ENCODE data around the gene HSPA1B. TPM values are rescaled to one million over a fixed set of nuclear protein-coding genes. Genes with fewer than 3 reads are reported as not detected.
"Not testable (repeated sequence)": the region's sequence is repeated elsewhere in the genome, so short reads cannot be mapped to it uniquely, and the experiment has no call there.

HSPA1B gene
- total RNA-seq, 1 donor from 2014 or later, result 19.8 TPM

DNA sequence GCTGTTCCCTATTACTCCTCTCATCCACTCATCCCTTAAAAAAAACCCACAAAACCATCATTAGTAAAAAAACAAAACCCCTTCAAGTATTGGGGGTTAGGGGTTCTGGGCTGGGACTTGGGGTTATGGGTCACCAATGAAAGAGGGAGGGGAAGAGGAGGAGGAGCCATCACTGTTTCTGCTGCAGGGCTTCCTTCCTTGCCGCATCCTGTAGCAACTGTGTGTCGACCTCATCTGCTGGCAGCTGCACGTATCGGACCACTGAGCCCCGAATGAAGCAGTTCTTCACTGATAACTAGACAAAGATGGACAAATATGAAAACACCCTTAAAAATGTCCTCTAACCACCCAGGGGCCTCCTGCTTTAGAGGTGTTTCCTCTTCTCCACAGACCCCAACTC lies 29.9 kb upstream of the HSPA1B start:
- no peak for DNase-seq (ENCODE audit: low spot score)

DNA sequence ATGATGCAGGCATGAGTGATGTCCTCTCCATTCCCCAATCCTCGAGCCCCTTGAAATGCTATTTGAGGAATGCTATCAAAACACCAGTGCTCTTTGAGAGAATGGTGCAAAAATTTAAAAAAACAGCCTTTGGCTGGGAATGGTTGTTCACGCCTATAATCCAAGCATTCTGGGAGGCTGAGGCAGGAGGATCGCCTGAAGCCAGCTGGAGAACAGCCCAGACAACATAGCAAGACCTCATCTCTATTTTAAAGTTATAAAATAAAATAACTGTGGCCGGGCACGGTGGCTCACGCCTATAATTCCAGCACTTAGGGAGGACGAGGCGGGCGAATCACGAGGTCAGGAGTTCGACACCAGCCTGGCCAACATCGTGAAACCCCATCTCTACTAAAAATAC lies 27.8 kb upstream of the HSPA1B start:
- Mint-ChIP-seq H3K27me3 (ENCODE audit: unreplicated experiment) (peaks cover 6% of the 10 kb centered on the region), H3K9me3 (ENCODE audit: unreplicated experiment) (no peaks in the 10 kb centered on the region), H3K4me3 (ENCODE audit: unreplicated experiment) (no peak overlapping the region), H3K4me1 (ENCODE audit: unreplicated experiment) (peaks cover 8% of the 10 kb centered on the region), H3K36me3 (ENCODE audit: low read depth, unreplicated experiment) (peaks cover 4% of the 10 kb centered on the region), H3K27ac (ENCODE audit: unreplicated experiment) (no peak overlapping the region)
- TF ChIP-seq, protein P1, sequence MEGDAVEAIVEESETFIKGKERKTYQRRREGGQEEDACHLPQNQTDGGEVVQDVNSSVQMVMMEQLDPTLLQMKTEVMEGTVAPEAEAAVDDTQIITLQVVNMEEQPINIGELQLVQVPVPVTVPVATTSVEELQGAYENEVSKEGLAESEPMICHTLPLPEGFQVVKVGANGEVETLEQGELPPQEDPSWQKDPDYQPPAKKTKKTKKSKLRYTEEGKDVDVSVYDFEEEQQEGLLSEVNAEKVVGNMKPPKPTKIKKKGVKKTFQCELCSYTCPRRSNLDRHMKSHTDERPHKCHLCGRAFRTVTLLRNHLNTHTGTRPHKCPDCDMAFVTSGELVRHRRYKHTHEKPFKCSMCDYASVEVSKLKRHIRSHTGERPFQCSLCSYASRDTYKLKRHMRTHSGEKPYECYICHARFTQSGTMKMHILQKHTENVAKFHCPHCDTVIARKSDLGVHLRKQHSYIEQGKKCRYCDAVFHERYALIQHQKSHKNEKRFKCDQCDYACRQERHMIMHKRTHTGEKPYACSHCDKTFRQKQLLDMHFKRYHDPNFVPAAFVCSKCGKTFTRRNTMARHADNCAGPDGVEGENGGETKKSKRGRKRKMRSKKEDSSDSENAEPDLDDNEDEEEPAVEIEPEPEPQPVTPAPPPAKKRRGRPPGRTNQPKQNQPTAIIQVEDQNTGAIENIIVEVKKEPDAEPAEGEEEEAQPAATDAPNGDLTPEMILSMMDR (IDR thresholded peaks at IDR 0.05; ENCODE audit: unreplicated experiment), result no peak
- DNase-seq (ENCODE audit: low spot score), result no peak

More for the DNA sequence above, 29.9 kb upstream of the HSPA1B start:
- TF ChIP-seq, protein P1 (IDR thresholded peaks at IDR 0.05; ENCODE audit: unreplicated experiment), result no peak
- Mint-ChIP-seq H3K4me1 (ENCODE audit: unreplicated experiment) (peaks cover 14% of the 10 kb centered on the region), H3K27ac (ENCODE audit: unreplicated experiment) (no peak overlapping the region), H3K27me3 (ENCODE audit: unreplicated experiment) (peaks cover 6% of the 10 kb centered on the region), H3K9me3 (ENCODE audit: unreplicated experiment) (no peaks in the 10 kb centered on the region), H3K36me3 (ENCODE audit: low read depth, unreplicated experiment) (peaks cover 4% of the 10 kb centered on the region), H3K4me3 (ENCODE audit: unreplicated experiment) (no peak overlapping the region)

DNA sequence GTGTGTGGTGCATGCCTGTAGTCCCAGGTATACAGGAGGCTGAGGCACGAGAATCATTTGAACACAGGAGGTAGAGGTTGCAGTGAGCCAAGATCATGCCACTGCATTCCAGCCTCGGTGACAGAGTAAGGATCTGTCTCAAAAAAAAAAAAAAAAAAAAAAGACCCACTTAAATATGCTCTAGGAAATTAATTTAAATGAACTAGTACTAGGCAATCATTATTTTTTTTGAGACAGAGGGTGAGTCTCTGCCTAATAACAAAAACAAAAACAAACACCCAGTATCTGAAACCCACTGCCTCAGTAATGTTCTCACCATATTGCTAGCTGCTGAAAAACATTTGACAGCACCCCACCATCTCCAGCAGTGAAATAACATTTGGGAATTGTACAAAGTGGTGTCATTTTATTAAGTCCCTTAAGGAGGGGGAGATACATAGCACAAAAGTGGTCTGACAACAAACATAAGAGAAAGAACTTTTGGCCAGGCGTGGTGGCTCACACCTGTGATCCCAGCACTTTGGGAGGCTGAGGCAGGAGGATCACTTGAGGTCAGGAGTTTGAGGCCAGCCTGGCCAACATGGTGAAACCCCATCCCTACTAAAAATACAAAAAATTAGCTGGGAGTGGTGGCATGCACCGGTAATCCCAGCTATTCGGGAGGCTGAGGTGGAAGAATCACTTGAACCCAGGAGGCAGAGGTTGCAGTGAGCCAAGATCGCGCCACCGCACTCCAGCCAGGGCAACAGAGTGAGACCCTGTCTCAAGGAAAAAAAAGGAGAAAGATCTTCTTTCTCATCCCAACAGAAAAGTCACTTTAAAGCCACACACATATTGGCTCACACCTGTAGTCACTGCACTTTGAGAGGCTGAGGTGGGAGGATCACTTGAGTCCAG lies 26.3 kb upstream of the HSPA1B start:
- not testable (repeated sequence) for DNase-seq (ENCODE audit: low spot score); H3K36me3 Mint-ChIP-seq (ENCODE audit: low read depth, unreplicated experiment); H3K9me3 Mint-ChIP-seq (ENCODE audit: unreplicated experiment); H3K4me1 Mint-ChIP-seq (ENCODE audit: unreplicated experiment); H3K27me3 Mint-ChIP-seq (ENCODE audit: unreplicated experiment); H3K27ac Mint-ChIP-seq (ENCODE audit: unreplicated experiment); H3K4me3 Mint-ChIP-seq (ENCODE audit: unreplicated experiment)

DNA sequence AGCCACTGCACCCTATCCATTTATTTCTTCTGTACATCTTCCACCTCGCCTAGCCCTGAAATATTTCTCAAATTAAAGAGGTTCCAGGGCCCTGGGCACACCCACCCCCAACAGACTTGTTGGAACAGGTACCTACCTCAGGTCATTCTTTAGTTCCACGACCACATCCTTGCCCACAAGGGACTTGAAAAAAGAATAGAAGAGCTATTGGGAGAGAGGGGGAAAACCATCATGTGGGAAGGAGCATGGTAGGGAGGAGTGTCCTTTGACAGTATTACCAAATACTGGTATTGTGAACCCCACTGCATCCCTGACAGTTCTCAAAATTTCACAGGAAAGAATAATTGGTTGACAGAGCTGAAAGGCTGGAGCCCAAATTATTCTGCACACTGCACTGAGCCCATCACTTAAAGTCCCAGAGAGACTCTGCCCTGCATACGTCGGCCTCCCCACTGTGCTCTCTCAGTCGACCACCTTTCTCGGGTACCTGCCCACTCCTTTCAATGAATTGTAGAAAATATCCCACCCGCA lies 21.5 kb upstream of the HSPA1B start:
- no peaks in the 10 kb centered on the region for H3K9me3 Mint-ChIP-seq (ENCODE audit: unreplicated experiment)
- peaks cover 4% of the 10 kb centered on the region for H3K27me3 Mint-ChIP-seq (ENCODE audit: unreplicated experiment)

DNA sequence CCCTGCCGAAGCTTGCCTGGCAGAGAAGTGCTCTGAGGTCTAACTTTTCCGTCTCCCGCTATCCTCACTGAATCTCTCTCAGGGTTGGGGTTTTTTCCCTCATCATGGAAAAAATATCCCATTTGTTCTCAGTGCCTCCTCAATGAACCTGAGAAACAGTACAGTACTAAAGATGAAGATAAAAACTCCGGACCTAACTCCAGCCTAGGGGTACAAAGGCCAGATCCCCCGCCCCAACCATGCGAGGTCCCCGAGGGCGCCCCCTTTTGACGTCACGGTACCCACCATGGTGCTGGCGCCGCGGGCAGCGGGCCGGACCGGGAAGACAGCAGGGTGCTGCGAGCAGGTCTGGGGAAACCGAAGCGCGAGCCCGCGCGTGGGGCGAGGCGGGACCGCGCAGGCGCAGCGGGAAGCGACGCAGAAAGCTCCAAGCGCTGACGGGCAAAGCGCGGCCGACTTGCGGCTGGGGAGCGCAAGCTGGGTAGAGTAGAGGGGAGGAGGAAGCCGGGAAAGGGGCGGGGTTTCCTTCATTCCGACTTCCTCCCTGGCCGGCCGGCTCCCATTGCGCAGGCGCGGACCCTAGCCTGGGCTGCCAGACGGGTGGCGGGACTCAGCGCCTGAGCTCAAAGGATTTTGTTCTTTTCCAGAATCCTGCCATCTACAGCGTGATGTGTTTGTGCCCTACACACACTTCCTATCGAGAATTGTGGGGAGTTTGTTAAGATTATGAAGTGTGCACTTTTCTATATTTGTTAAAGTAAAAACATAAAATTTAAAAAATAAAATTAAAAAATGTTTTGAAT lies 20.9 kb upstream of the HSPA1B start, which contains the start of gene LSM2:
TSS of gene LSM2 (minus strand) at position 497 of the 803 bp plus-strand sequence. CDS start at position 288, 209 bp downstream.
- TF ChIP-seq, protein P1 (IDR thresholded peaks at IDR 0.05; ENCODE audit: unreplicated experiment), result peak; percentile 28

More for the DNA sequence above, 21.5 kb upstream of the HSPA1B start:
- peak overlapping the region; percentile 80 for H3K27ac Mint-ChIP-seq (ENCODE audit: unreplicated experiment)
- H3K4me3 Mint-ChIP-seq (ENCODE audit: unreplicated experiment), result peak overlapping the region; percentile 95
- TF ChIP-seq, protein P1 (IDR thresholded peaks at IDR 0.05; ENCODE audit: unreplicated experiment), result no peak
- H3K36me3 Mint-ChIP-seq (ENCODE audit: low read depth, unreplicated experiment), result no peaks in the 10 kb centered on the region
- peaks cover 15% of the 10 kb centered on the region for H3K4me1 Mint-ChIP-seq (ENCODE audit: unreplicated experiment)
- no peak for DNase-seq (ENCODE audit: low spot score)

DNA sequence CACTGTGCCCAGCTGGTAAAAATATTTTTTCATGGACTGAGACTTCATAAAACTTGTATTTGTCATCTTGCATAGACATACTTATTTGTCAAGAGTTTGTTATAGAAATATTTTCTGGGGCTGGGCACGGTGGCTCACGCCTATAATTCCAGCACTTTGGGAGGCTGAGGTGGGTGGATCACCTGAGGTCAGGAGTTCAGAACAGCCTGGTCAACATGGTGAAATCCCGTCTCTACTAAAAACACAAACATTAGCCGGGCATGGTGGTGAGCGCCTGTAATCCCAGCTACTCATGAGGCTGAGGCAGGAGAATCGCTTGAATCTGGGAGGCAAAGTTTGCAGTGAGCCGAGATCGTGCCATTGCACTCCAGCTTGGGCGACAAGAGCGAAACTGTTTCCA lies 18.9 kb upstream of the HSPA1B start:
- H3K4me3 Mint-ChIP-seq (ENCODE audit: unreplicated experiment); H3K36me3 Mint-ChIP-seq (ENCODE audit: low read depth, unreplicated experiment); H3K27me3 Mint-ChIP-seq (ENCODE audit: unreplicated experiment); H3K27ac Mint-ChIP-seq (ENCODE audit: unreplicated experiment); H3K9me3 Mint-ChIP-seq (ENCODE audit: unreplicated experiment); DNase-seq (ENCODE audit: low spot score): not testable (repeated sequence)
- H3K4me1 Mint-ChIP-seq (ENCODE audit: unreplicated experiment), result peaks cover 15% of the 10 kb centered on the region

More for the DNA sequence above, 20.9 kb upstream of the HSPA1B start, which contains the start of gene LSM2:
- no peaks in the 10 kb centered on the region for H3K36me3 Mint-ChIP-seq (ENCODE audit: low read depth, unreplicated experiment)
- no peaks in the 10 kb centered on the region for H3K9me3 Mint-ChIP-seq (ENCODE audit: unreplicated experiment)
- peak within 1 kb of the TSS; percentile 80 for H3K27ac Mint-ChIP-seq (ENCODE audit: unreplicated experiment)
- peaks cover 15% of the 10 kb centered on the region for H3K4me1 Mint-ChIP-seq (ENCODE audit: unreplicated experiment)
- DNase-seq (ENCODE audit: low spot score), result peak; percentile 96
- H3K27me3 Mint-ChIP-seq (ENCODE audit: unreplicated experiment), result peaks cover 6% of the 10 kb centered on the region
- peak within 1 kb of the TSS; percentile 95 for H3K4me3 Mint-ChIP-seq (ENCODE audit: unreplicated experiment)
